Panc1 (cell line): ENCODE results near the gene C6orf163.

Experiments
- TCF7L2 ChIP-seq: IDR thresholded peaks from 2 replicates; pipeline ENCODE4 v1.6.1; 2011; ENCODE audit warnings: mild to moderate bottlenecking, low read depth, low read length, inconsistent platforms
- TF ChIP-seq, protein P1 (sequence below): fragments of 450-650 bp; IDR thresholded peaks from 2 replicates; pipeline ENCODE4 v1.5.1; 2017; ENCODE audit warnings: mild to moderate bottlenecking
- TF ChIP-seq, protein P2 (sequence below), 2 experiments: IDR thresholded peaks; 2 replicates each; pipeline ENCODE4 v1.6.1; 2011 to 2012; ENCODE audit warnings: low read depth in 2 of 2, control low read depth in 1 of 2, low read length in 1 of 2, mild to moderate bottlenecking in 1 of 2, moderate library complexity in 1 of 2; ENCODE audit not compliant: insufficient read depth in 1 of 2

DNA sequence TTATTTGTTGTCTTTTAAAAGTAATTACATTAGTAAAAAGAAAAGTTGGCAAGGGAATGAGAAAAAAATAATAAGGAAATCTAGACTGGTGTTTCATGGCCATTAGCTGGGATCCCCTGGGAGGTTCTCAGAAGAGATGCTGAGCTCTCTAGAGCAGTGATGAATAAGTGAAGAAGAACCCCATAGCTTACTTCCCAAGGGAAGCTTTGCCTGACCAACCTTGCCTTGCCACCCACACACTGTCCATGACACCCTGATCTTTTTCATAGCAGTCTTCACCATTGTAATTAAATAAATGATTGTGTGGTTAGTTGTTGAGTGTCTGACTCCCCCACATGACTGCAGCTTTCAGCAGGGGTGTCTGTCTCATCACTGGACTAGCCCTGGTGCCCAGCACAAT, 5.9 kb downstream of the C6orf163 start:
- TF ChIP-seq, protein P1, sequence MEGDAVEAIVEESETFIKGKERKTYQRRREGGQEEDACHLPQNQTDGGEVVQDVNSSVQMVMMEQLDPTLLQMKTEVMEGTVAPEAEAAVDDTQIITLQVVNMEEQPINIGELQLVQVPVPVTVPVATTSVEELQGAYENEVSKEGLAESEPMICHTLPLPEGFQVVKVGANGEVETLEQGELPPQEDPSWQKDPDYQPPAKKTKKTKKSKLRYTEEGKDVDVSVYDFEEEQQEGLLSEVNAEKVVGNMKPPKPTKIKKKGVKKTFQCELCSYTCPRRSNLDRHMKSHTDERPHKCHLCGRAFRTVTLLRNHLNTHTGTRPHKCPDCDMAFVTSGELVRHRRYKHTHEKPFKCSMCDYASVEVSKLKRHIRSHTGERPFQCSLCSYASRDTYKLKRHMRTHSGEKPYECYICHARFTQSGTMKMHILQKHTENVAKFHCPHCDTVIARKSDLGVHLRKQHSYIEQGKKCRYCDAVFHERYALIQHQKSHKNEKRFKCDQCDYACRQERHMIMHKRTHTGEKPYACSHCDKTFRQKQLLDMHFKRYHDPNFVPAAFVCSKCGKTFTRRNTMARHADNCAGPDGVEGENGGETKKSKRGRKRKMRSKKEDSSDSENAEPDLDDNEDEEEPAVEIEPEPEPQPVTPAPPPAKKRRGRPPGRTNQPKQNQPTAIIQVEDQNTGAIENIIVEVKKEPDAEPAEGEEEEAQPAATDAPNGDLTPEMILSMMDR = no peak
- no peak for TF ChIP-seq TCF7L2
- TF ChIP-seq, protein P2, sequence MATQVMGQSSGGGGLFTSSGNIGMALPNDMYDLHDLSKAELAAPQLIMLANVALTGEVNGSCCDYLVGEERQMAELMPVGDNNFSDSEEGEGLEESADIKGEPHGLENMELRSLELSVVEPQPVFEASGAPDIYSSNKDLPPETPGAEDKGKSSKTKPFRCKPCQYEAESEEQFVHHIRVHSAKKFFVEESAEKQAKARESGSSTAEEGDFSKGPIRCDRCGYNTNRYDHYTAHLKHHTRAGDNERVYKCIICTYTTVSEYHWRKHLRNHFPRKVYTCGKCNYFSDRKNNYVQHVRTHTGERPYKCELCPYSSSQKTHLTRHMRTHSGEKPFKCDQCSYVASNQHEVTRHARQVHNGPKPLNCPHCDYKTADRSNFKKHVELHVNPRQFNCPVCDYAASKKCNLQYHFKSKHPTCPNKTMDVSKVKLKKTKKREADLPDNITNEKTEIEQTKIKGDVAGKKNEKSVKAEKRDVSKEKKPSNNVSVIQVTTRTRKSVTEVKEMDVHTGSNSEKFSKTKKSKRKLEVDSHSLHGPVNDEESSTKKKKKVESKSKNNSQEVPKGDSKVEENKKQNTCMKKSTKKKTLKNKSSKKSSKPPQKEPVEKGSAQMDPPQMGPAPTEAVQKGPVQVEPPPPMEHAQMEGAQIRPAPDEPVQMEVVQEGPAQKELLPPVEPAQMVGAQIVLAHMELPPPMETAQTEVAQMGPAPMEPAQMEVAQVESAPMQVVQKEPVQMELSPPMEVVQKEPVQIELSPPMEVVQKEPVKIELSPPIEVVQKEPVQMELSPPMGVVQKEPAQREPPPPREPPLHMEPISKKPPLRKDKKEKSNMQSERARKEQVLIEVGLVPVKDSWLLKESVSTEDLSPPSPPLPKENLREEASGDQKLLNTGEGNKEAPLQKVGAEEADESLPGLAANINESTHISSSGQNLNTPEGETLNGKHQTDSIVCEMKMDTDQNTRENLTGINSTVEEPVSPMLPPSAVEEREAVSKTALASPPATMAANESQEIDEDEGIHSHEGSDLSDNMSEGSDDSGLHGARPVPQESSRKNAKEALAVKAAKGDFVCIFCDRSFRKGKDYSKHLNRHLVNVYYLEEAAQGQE (IDR thresholded peaks at IDR 0.05; ENCODE audit: insufficient read depth in 1 of 2, low read depth in 2 of 2, low read length in 1 of 2) = no peak
